GM12892 (cell line): ENCODE data around the gene SMAD6.

Experiments used
- DNase-seq: peaks from one replicate; pipeline ENCODE4 v3.0.0; 2011; ENCODE audit not compliant: insufficient read length
- FAIRE-seq: peaks from 2 replicates; lab custom pipeline; 2011; peaks lifted over from hg19 to GRCh38; lab: Jason Lieb, UNC
- POLR2A ChIP-seq: IDR thresholded peaks from 2 replicates; pipeline ENCODE4 v1.6.1; 2011; ENCODE audit warnings: low read depth, low read length, control low read depth
- POLR2AphosphoS5 ChIP-seq: IDR thresholded peaks from 2 replicates; pipeline ENCODE4 v1.6.1; 2011; ENCODE audit warnings: low read depth, low read length, control low read depth
- TAF1 ChIP-seq: IDR thresholded peaks from 2 replicates; pipeline ENCODE4 v1.6.1; 2011; ENCODE audit warnings: low read depth, mild to moderate bottlenecking, control low read depth, low read length, borderline replicate concordance

The SMAD6 gene

GRCh38 chr15:66747223-66747622, 45.2 kb downstream of the SMAD6 start:
- DNase-seq: no peak
- no peak for FAIRE-seq
- TF ChIP-seq POLR2A (no peak), POLR2AphosphoS5 (no peak), TAF1 (no peak)

- no peak for TF ChIP-seq TAF1
- no peak for TF ChIP-seq POLR2AphosphoS5
- TF ChIP-seq POLR2A: no peak
- DNase-seq (no peak), FAIRE-seq (no peak)
Measured at GRCh38 chr15:66747886-66748707, 46.1 kb downstream of the SMAD6 start.

- no peak for FAIRE-seq
- DNase-seq: no peak
- no peak for TF ChIP-seq POLR2AphosphoS5
- TF ChIP-seq TAF1: no peak
- TF ChIP-seq POLR2A: no peak
Measured at GRCh38 chr15:66748708-66749035, 46.6 kb downstream of the SMAD6 start.

- no peak for FAIRE-seq
- no peak for DNase-seq
- TF ChIP-seq TAF1 (no peak), POLR2A (no peak), POLR2AphosphoS5 (no peak)
Measured at GRCh38 chr15:66749841-66750575, 48.0 kb downstream of the SMAD6 start.

GRCh38 chr15:66750609-66751008, 48.6 kb downstream of the SMAD6 start:
- TF ChIP-seq POLR2A: no peak
- TF ChIP-seq POLR2AphosphoS5: no peak
- TF ChIP-seq TAF1: no peak
- FAIRE-seq: no peak
- no peak for DNase-seq

- DNase-seq: no peak
- no peak for FAIRE-seq
- no peak for TF ChIP-seq POLR2AphosphoS5
- TF ChIP-seq POLR2A: no peak
- no peak for TF ChIP-seq TAF1
Measured at GRCh38 chr15:66751579-66751978, 49.5 kb downstream of the SMAD6 start.

- DNase-seq (no peak), FAIRE-seq (no peak)
Measured at GRCh38 chr15:66752078-66752477, 50.0 kb downstream of the SMAD6 start.

GRCh38 chr15:66753687-66754377, 51.8 kb downstream of the SMAD6 start:
- no peak for TF ChIP-seq POLR2A
- no peak for TF ChIP-seq TAF1
- no peak for TF ChIP-seq POLR2AphosphoS5
- DNase-seq (no peak), FAIRE-seq (no peak)

More at GRCh38 chr15:66752078-66752477, 50.0 kb downstream of the SMAD6 start:
- TF ChIP-seq TAF1: no peak
- TF ChIP-seq POLR2AphosphoS5: no peak
- TF ChIP-seq POLR2A: no peak

- FAIRE-seq (no peak), DNase-seq (no peak)
- no peak for TF ChIP-seq POLR2A
- TF ChIP-seq TAF1: no peak
- TF ChIP-seq POLR2AphosphoS5: no peak
Measured at GRCh38 chr15:66754789-66755188, 52.8 kb downstream of the SMAD6 start.

GRCh38 chr15:66755298-66756068, 53.4 kb downstream of the SMAD6 start:
- no peak for DNase-seq
- FAIRE-seq: no peak
- no peak for TF ChIP-seq TAF1
- TF ChIP-seq POLR2AphosphoS5: no peak
- TF ChIP-seq POLR2A: no peak

- FAIRE-seq (no peak), DNase-seq (no peak)
Measured at GRCh38 chr15:66756295-66756694, 54.3 kb downstream of the SMAD6 start.

More at GRCh38 chr15:66756295-66756694, 54.3 kb downstream of the SMAD6 start:
- TF ChIP-seq POLR2AphosphoS5: no peak
- TF ChIP-seq POLR2A: no peak
- no peak for TF ChIP-seq TAF1
